Adrenal gland (tissue), 12 donors: ENCODE results near the gene IRF2BP2. TPM values are rescaled to one million over a fixed set of nuclear protein-coding genes. Genes with fewer than 3 reads are reported as not detected.

Experiments
- DNase-seq, 7 donors: peaks; one replicate each; pipeline ENCODE4 v3.0.0-alpha.2; 2019 to 2020
- H3K27ac ChIP-seq, 5 donors: fragments of 200-600 bp; sonication (generic) in 4 of 5; 1 replicate in 3 of 5; 2 replicates in 2 of 5; pipeline versions ENCODE4 v1.5.1 to v1.8.0; 2016 to 2020; ENCODE audit warnings: mild to moderate bottlenecking in 1 of 5
- H3K27me3 ChIP-seq: fragments of 200-600 bp; 2 replicates; pipeline ENCODE4 v1.8.0; 2021
- H3K36me3 ChIP-seq, 2 donors: fragments of 200-600 bp; replicated peaks in 1 of 2; 1 replicate in 1 of 2; 2 replicates in 1 of 2; pipeline versions ENCODE4 v1.5.1 to v1.8.0; 2018 to 2022
- H3K4me1 ChIP-seq, 2 donors: fragments of 200-600 bp; replicated peaks in 1 of 2; 1 replicate in 1 of 2; 2 replicates in 1 of 2; pipeline versions ENCODE4 v1.5.1 to v1.8.0; 2018 to 2021
- H3K4me3 ChIP-seq, 4 donors: fragments of 200-600 bp; sonication (generic) in 3 of 4; one replicate each; pipeline ENCODE4 v1.5.1; 2016 to 2018
- H3K9me3 ChIP-seq, 3 donors: fragments of 200-600 bp; sonication (generic) in 1 of 3; replicated peaks in 1 of 3; 1 replicate in 2 of 3; 2 replicates in 1 of 3; pipeline versions ENCODE4 v1.5.1 to v1.8.0; 2016 to 2021
- CTCF ChIP-seq, 6 experiments: fragments of 450-650 bp in 4 of 6; fragments of 200-600 bp in 2 of 6; sonication (generic) in 1 of 6; IDR thresholded peaks; 1 replicate in 5 of 6; 2 replicates in 1 of 6; pipeline versions ENCODE4 v1.5.1 to v1.8.0; 2016 to 2021; ENCODE audit warnings: antibody characterized with exemption in 6 of 6, mild to moderate bottlenecking in 2 of 6, moderate library complexity in 1 of 6
- POLR2A ChIP-seq, 2 donors: fragments of 450-650 bp; IDR thresholded peaks; one replicate each; pipeline ENCODE4 v1.6.1; 2017; ENCODE audit warnings: antibody characterized with exemption in 2 of 2, mild to moderate bottlenecking in 2 of 2, moderate library complexity in 1 of 2
- WGBS, 4 donors: extraction: QIAGEN DNeasy Blood & Tissue Kit in 2 of 4; methylation state at CpG; one replicate each; pipeline versions ENCODE4 v1.1.5 to v1.1.7; 2013 to 2017; 5-methylcytosine and 5-hydroxymethylcytosine counted together
- intact Hi-C, 2 donors: fragments of 100-400 bp; cut with DNase I; formaldehyde crosslinking; loops; one replicate each; pipeline versions ENCODE4 v1.14.1 to v1.15.0; 2022 to 2023
- polyA plus RNA-seq, 3 donors: library from polyadenylated mRNA; stranded (reverse); fragments of 200-250 nt in 2 of 3; fragments of 350-450 nt in 1 of 3; fragmentation: Illumina TruSeq in 1 of 3; extraction: RNeasy Lipid Tissue Mini Kit (QIAGEN cat#74804) in 1 of 3; gene quantifications; one replicate each; pipeline ENCODE4 v1.2.3, GENCODE V29; 2013 to 2014
- total RNA-seq, 9 donors: library from RNA; depleted of rRNA in 4 of 9; stranded (reverse); fragments of >200 nt in 4 of 9; fragments of 120-200 nt in 1 of 9; fragmentation: NEBNext Ultra II Directional in 1 of 9; extraction: Animal tissue kit (Norgen Biotek cat#: 25700) in 1 of 9; gene quantifications; one replicate each; pipeline versions ENCODE4 v1.1.0 to v1.2.4, GENCODE V29; 2013 to 2023
- donor health status: healthy with polysubstance abuse.
- donor health status: Bipolar disorder and iron deficiency.
- donor health status: DM: yes; HTN: yes; CAD: no.
- donor health status: DM: no; HTN: no; CAD: no.
- donor health status: DM: no; HTN: no; CAD: no.
- donor health status: DM: yes; HTN: yes; CAD: no.

The IRF2BP2 gene
- total and polyA plus RNA-seq, 12 donors: 37.5 to 182 (median 84.4) TPM

- H3K9me3 ChIP-seq: no peaks in the 10 kb centered on the region
- no peak overlapping the region for H3K4me3 ChIP-seq
- peaks cover 0 to 4% of the 10 kb centered on the region in 2 donors for H3K4me1 ChIP-seq
- no peak for DNase-seq
- no peaks in the 10 kb centered on the region for H3K36me3 ChIP-seq
- intact Hi-C loops: loop anchor here (10.0 kb wide), 2 partner anchors 57 to 87 kb away; no protein-coding TSS in a partner anchor
- TF ChIP-seq POLR2A (IDR thresholded peaks at IDR 0.05) (no peak), CTCF (IDR thresholded peaks at IDR 0.05) (no peak)
- H3K27me3 ChIP-seq: no peaks in the 10 kb centered on the region
- WGBS, 4 donors: 84 to 97% (median 93%) methylated on average over 5 of the region's 5 CpGs
- H3K27ac ChIP-seq: no peak overlapping the region
Observed at GRCh38 chr1:234592240-234592639, 17.7 kb downstream of the IRF2BP2 start.

- TF ChIP-seq CTCF (IDR thresholded peaks at IDR 0.05) (no peak), POLR2A (IDR thresholded peaks at IDR 0.05) (no peak)
- H3K27me3 ChIP-seq: no peaks in the 10 kb centered on the region
- WGBS, 4 donors: 95 to 100% (median 98%) methylated on average over 3 to 4 of the region's 4 CpGs
- no peak overlapping the region for H3K4me3 ChIP-seq
- H3K9me3 ChIP-seq: no peaks in the 10 kb centered on the region
- no peaks in the 10 kb centered on the region for H3K36me3 ChIP-seq
- H3K4me1 ChIP-seq: peaks cover 4 to 14% of the 10 kb centered on the region in 2 donors
- H3K27ac ChIP-seq: no peak overlapping the region
- intact Hi-C loops: loop anchor here (10.0 kb wide), 2 partner anchors 56 to 86 kb away; no protein-coding TSS in a partner anchor
- no peak for DNase-seq
Observed at GRCh38 chr1:234591131-234591530, 18.8 kb downstream of the IRF2BP2 start.

GRCh38 chr1:234589854-234590620 is 19.9 kb downstream of the IRF2BP2 start:
- Histone ChIP-seq H3K27ac (peak overlapping the region; percentile 23 to 88 (median 42)), H3K4me3 (peak overlapping the region in 1 of 4 donors; percentile 36), H3K36me3 (no peaks in the 10 kb centered on the region), H3K4me1 (peaks cover 13 to 25% of the 10 kb centered on the region in 2 donors), H3K27me3 (no peaks in the 10 kb centered on the region), H3K9me3 (no peaks in the 10 kb centered on the region)
- intact Hi-C loops: loop anchor here (10.0 kb wide), 2 partner anchors 55 to 85 kb away; no protein-coding TSS in a partner anchor
- TF ChIP-seq POLR2A (IDR thresholded peaks at IDR 0.05) (peak in 1 of 2 donors; percentile 83), CTCF (IDR thresholded peaks at IDR 0.05) (no peak)
- DNase-seq: peak in 6 of 7 donors; percentile 79 to 91 (median 83)
- 46 to 66% (median 58%) methylated on average over 7 of the region's 7 CpGs for WGBS, 4 donors

- intact Hi-C loops: no loop called here
- no peaks in the 10 kb centered on the region for H3K36me3 ChIP-seq
- H3K4me3 ChIP-seq: no peak overlapping the region
- TF ChIP-seq POLR2A (IDR thresholded peaks at IDR 0.05): no peak
- no peak for TF ChIP-seq CTCF (IDR thresholded peaks at IDR 0.05)
- H3K27me3 ChIP-seq: no peaks in the 10 kb centered on the region
- peak overlapping the region; percentile 19 to 88 (median 42) for H3K27ac ChIP-seq
- peaks cover 21 to 30% of the 10 kb centered on the region in 2 donors for H3K4me1 ChIP-seq
- H3K9me3 ChIP-seq: no peaks in the 10 kb centered on the region
- peak in 3 of 7 donors; percentile 38 to 65 (median 52) for DNase-seq
- 86 to 90% (median 88%) methylated on average over 15 to 16 of the region's 16 CpGs for WGBS, 4 donors
Observed at GRCh38 chr1:234589064-234589800, 20.7 kb downstream of the IRF2BP2 start.
